ENCODE data around the gene ZNF506.
"Not testable (repeated sequence)": the region's sequence is repeated elsewhere in the genome, so short reads cannot be mapped to it uniquely, and the experiment has no call there.

ZNF506 gene

DNA sequence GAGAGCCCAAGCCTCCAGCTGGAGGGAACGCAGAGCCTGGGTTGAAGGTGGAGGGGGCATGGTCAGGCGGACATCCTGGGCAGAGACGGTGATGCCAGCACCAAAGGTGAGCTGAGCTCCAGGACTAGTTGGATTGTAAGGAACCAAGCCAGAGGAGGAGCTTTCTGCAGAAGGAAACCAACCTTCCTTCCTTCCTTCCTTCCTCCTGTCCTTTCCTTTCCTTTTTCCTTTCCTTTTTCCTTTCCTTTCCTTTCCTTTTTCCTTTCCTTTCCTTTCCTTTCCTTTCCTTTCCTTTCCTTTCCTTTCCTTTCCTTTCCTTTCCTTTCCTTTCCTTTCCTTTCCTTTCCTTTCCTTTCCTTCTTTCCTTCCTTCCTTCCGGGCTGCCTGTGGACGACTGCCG lies 77.6 kb downstream of the ZNF506 start:
- DNase-seq = not testable (repeated sequence)

DNA sequence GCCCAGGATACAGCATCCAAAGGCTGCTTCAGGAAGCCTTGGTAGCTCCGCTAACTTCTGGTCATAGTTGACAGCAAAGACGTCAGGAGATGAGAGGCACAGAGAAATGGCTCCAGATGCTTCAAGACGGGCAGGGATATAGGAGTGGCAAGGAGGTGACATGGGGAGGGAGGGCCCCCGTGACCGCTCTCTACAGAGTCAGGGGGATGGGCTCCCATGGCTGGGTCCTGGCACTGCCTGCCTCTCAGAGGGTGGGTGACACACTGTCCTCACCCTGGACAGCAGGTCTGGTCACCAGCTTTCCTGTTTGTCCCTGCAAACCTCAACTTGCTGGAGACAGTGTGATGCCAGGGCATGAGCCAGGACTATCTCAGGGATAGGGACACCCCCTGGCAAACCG lies 78.4 kb downstream of the ZNF506 start:
- no peak for DNase-seq

GRCh38 chr19:19742773-19743172 lies 78.8 kb downstream of the ZNF506 start:
- DNase-seq = no peak

Measured in CD4-positive, alpha-beta T cell treated with Interleukin-21 for 1 hour (primary cell).